Naive B cell (primary cell): ENCODE measurements around the gene ECM2. TPM values are rescaled to one million over a fixed set of nuclear protein-coding genes. Genes with fewer than 3 reads are reported as not detected.

Experiments
- ATAC-seq, 2 donors: fragments of 150-1000 bp; cut with Tn5 transposase; 2 replicates each; pipeline ENCODE4 v1.10.0; 2021; ENCODE audit warnings: low read depth in 2 of 2, mild to moderate bottlenecking in 2 of 2, moderate library complexity in 2 of 2
- DNase-seq: peaks from one replicate; pipeline ENCODE4 v3.0.0; 2022
- H3K27ac Mint-ChIP-seq, 6 donors: one replicate each; pipeline ENCODE4 v1.8.0; 2020 to 2022; ENCODE audit warnings: mild to moderate bottlenecking in 6 of 6, mixed read lengths in 6 of 6, moderate library complexity in 5 of 6, inconsistent platforms in 2 of 6
- H3K27me3 Mint-ChIP-seq, 3 donors: one replicate each; pipeline ENCODE4 v1.8.0; 2021 to 2022; ENCODE audit warnings: mixed read lengths in 3 of 3, mild to moderate bottlenecking in 1 of 3
- H3K36me3 Mint-ChIP-seq, 2 donors: one replicate each; pipeline ENCODE4 v1.8.0; 2020 to 2022; ENCODE audit warnings: mixed read lengths in 2 of 2, inconsistent platforms in 1 of 2, mild to moderate bottlenecking in 1 of 2
- H3K4me1 Mint-ChIP-seq, 3 donors: one replicate each; pipeline ENCODE4 v1.8.0; 2020 to 2022; ENCODE audit warnings: mixed read lengths in 3 of 3, inconsistent platforms in 1 of 3, mild to moderate bottlenecking in 1 of 3, moderate library complexity in 1 of 3
- H3K4me3 Mint-ChIP-seq, 8 donors: one replicate each; pipeline ENCODE4 v1.8.0; 2020 to 2022; ENCODE audit warnings: mild to moderate bottlenecking in 8 of 8, mixed read lengths in 8 of 8, moderate library complexity in 8 of 8, inconsistent platforms in 2 of 8
- H3K9me3 Mint-ChIP-seq, 7 donors: one replicate each; pipeline ENCODE4 v1.8.0; 2020 to 2022; ENCODE audit warnings: mixed read lengths in 7 of 7, mild to moderate bottlenecking in 5 of 7, inconsistent platforms in 2 of 7, moderate library complexity in 1 of 7
- polyA plus RNA-seq, 6 donors: library from polyadenylated mRNA; unstranded; fragments of 300-500 nt; fragmentation: Illumina TruSeq; gene quantifications; one replicate each; pipeline ENCODE4 v1.2.3, GENCODE V29; 2021; ENCODE audit warnings: low read depth in 6 of 6

ECM2 gene
- polyA plus RNA-seq, 6 donors from 2014 or later: 0.09 TPM; not detected in 5

- H3K27ac Mint-ChIP-seq: no peak overlapping the region
- H3K4me3 Mint-ChIP-seq: no peak overlapping the region
- H3K4me1 Mint-ChIP-seq: no peaks in the 10 kb centered on the region
- no peak for ATAC-seq
- peaks cover 5% of the 10 kb centered on the region in 2 donors for H3K36me3 Mint-ChIP-seq
- peaks cover 0 to 6% (median 0%) of the 10 kb centered on the region in 7 donors for H3K9me3 Mint-ChIP-seq
- no peak for DNase-seq
- no peaks in the 10 kb centered on the region for H3K27me3 Mint-ChIP-seq
These were observed 9.3 kb upstream of the ECM2 start for GRCh38 chr9:92545002-92545510.

- H3K27ac Mint-ChIP-seq: no peak overlapping the region
- DNase-seq: no peak
- H3K4me3 Mint-ChIP-seq: no peak overlapping the region
- no peak for ATAC-seq
- H3K4me1 Mint-ChIP-seq: no peaks in the 10 kb centered on the region
- peaks cover 0 to 6% (median 0%) of the 10 kb centered on the region in 7 donors for H3K9me3 Mint-ChIP-seq
- no peaks in the 10 kb centered on the region for H3K27me3 Mint-ChIP-seq
- peaks cover 5% of the 10 kb centered on the region in 2 donors for H3K36me3 Mint-ChIP-seq
These were observed 8.2 kb upstream of the ECM2 start for GRCh38 chr9:92543972-92544371.

- H3K9me3 Mint-ChIP-seq: peaks cover 0 to 2% (median 0%) of the 10 kb centered on the region in 7 donors
- DNase-seq: no peak
- no peak overlapping the region for H3K27ac Mint-ChIP-seq
- no peak overlapping the region for H3K4me3 Mint-ChIP-seq
- H3K36me3 Mint-ChIP-seq: peaks cover 0 to under 1% of the 10 kb centered on the region in 2 donors
- ATAC-seq: no peak
- H3K27me3 Mint-ChIP-seq: no peaks in the 10 kb centered on the region
- peaks cover 0 to 7% (median 6%) of the 10 kb centered on the region in 3 donors for H3K4me1 Mint-ChIP-seq
These were observed 2.8 kb upstream of the ECM2 start for GRCh38 chr9:92538541-92538940.

- peaks cover 0 to 16% of the 10 kb centered on the region in 2 donors for H3K36me3 Mint-ChIP-seq
- H3K27ac Mint-ChIP-seq: no peak overlapping the region
- DNase-seq (no peak), ATAC-seq (no peak)
- H3K4me1 Mint-ChIP-seq: peaks cover 0 to 7% (median 6%) of the 10 kb centered on the region in 3 donors
- H3K27me3 Mint-ChIP-seq: no peaks in the 10 kb centered on the region
- no peak overlapping the region for H3K4me3 Mint-ChIP-seq
- peaks cover 3 to 12% (median 7%) of the 10 kb centered on the region in 7 donors for H3K9me3 Mint-ChIP-seq
These were observed 1.1 kb downstream of the ECM2 start for GRCh38 chr9:92534674-92535073.

GRCh38 chr9:92534204-92534603 lies 1.6 kb downstream of the ECM2 start:
- DNase-seq (no peak), ATAC-seq (no peak)
- Mint-ChIP-seq H3K27me3 (no peaks in the 10 kb centered on the region), H3K4me3 (no peak overlapping the region), H3K4me1 (peaks cover 0 to 7% (median 6%) of the 10 kb centered on the region in 3 donors), H3K27ac (peak overlapping the region in 1 of 6 donors; percentile 39), H3K36me3 (peaks cover 0 to 16% of the 10 kb centered on the region in 2 donors), H3K9me3 (peaks cover 3 to 12% (median 7%) of the 10 kb centered on the region in 7 donors)

GRCh38 chr9:92530893-92531292 lies 4.9 kb downstream of the ECM2 start:
- peaks cover 0 to 16% of the 10 kb centered on the region in 2 donors for H3K36me3 Mint-ChIP-seq
- no peaks in the 10 kb centered on the region for H3K27me3 Mint-ChIP-seq
- H3K9me3 Mint-ChIP-seq: peaks cover 3 to 12% (median 7%) of the 10 kb centered on the region in 7 donors
- no peak overlapping the region for H3K4me3 Mint-ChIP-seq
- DNase-seq: no peak
- peaks cover 0 to 7% (median 6%) of the 10 kb centered on the region in 3 donors for H3K4me1 Mint-ChIP-seq
- no peak overlapping the region for H3K27ac Mint-ChIP-seq
- ATAC-seq: no peak

- H3K27me3 Mint-ChIP-seq: no peaks in the 10 kb centered on the region
- H3K4me3 Mint-ChIP-seq: no peak overlapping the region
- H3K36me3 Mint-ChIP-seq: peaks cover 0 to 16% of the 10 kb centered on the region in 2 donors
- DNase-seq: no peak
- peaks cover 3 to 12% (median 7%) of the 10 kb centered on the region in 7 donors for H3K9me3 Mint-ChIP-seq
- H3K4me1 Mint-ChIP-seq: peaks cover 0 to 3% (median 2%) of the 10 kb centered on the region in 3 donors
- ATAC-seq: no peak
- H3K27ac Mint-ChIP-seq: no peak overlapping the region
These were observed 6.7 kb downstream of the ECM2 start for GRCh38 chr9:92529124-92529523.

GRCh38 chr9:92528522-92528849 lies 7.3 kb downstream of the ECM2 start:
- no peak for DNase-seq
- Mint-ChIP-seq H3K9me3 (peaks cover 3 to 11% (median 7%) of the 10 kb centered on the region in 7 donors), H3K4me3 (no peak overlapping the region), H3K36me3 (peaks cover 0 to 14% of the 10 kb centered on the region in 2 donors), H3K4me1 (no peaks in the 10 kb centered on the region), H3K27ac (no peak overlapping the region), H3K27me3 (no peaks in the 10 kb centered on the region)
- no peak for ATAC-seq

- H3K27ac Mint-ChIP-seq: peak overlapping the region in 1 of 6 donors; percentile 49
- H3K36me3 Mint-ChIP-seq: peaks cover 0 to 9% of the 10 kb centered on the region in 2 donors
- no peak overlapping the region for H3K4me3 Mint-ChIP-seq
- H3K27me3 Mint-ChIP-seq: no peaks in the 10 kb centered on the region
- H3K4me1 Mint-ChIP-seq: no peaks in the 10 kb centered on the region
- no peak for ATAC-seq
- no peak for DNase-seq
- H3K9me3 Mint-ChIP-seq: peaks cover 3 to 11% (median 6%) of the 10 kb centered on the region in 7 donors
These were observed 7.8 kb downstream of the ECM2 start for GRCh38 chr9:92527832-92528521.

- DNase-seq (no peak), ATAC-seq (no peak)
- Mint-ChIP-seq H3K27ac (no peak overlapping the region), H3K36me3 (peaks cover 0 to 4% of the 10 kb centered on the region in 2 donors), H3K4me1 (no peaks in the 10 kb centered on the region), H3K9me3 (peaks cover 2 to 8% (median 4%) of the 10 kb centered on the region in 7 donors), H3K27me3 (no peaks in the 10 kb centered on the region), H3K4me3 (no peak overlapping the region)
These were observed 8.4 kb downstream of the ECM2 start for GRCh38 chr9:92527291-92527828.

- DNase-seq (no peak), ATAC-seq (no peak)
- Mint-ChIP-seq H3K27me3 (no peaks in the 10 kb centered on the region), H3K4me1 (no peaks in the 10 kb centered on the region), H3K36me3 (no peaks in the 10 kb centered on the region), H3K27ac (peak overlapping the region in 1 of 6 donors; percentile 47), H3K9me3 (no peaks in the 10 kb centered on the region), H3K4me3 (no peak overlapping the region)
These were observed 10.5 kb downstream of the ECM2 start for GRCh38 chr9:92525306-92525705.

GRCh38 chr9:92524881-92525280 lies 10.9 kb downstream of the ECM2 start:
- Mint-ChIP-seq H3K27me3 (no peaks in the 10 kb centered on the region), H3K4me1 (no peaks in the 10 kb centered on the region), H3K4me3 (no peak overlapping the region), H3K27ac (no peak overlapping the region), H3K36me3 (no peaks in the 10 kb centered on the region), H3K9me3 (no peaks in the 10 kb centered on the region)
- no peak for ATAC-seq
- no peak for DNase-seq

GRCh38 chr9:92522983-92523970 lies 12.5 kb downstream of the ECM2 start:
- Mint-ChIP-seq H3K27ac (peak overlapping the region in 1 of 6 donors; percentile 33), H3K4me3 (no peak overlapping the region), H3K4me1 (no peaks in the 10 kb centered on the region), H3K36me3 (no peaks in the 10 kb centered on the region), H3K27me3 (no peaks in the 10 kb centered on the region), H3K9me3 (peaks cover 0 to 2% (median 0%) of the 10 kb centered on the region in 7 donors)
- DNase-seq (no peak), ATAC-seq (no peak)
